GM12872 (cell line): ENCODE data around the gene FGFRL1.

Experiments used
- TF ChIP-seq, protein P1 (sequence below): IDR thresholded peaks from 3 replicates; pipeline ENCODE4 v1.5.1; 2011; ENCODE audit warnings: low read depth, mild to moderate bottlenecking, low read length, moderate library complexity; ENCODE audit not compliant: insufficient read depth

FGFRL1 gene

DNA sequence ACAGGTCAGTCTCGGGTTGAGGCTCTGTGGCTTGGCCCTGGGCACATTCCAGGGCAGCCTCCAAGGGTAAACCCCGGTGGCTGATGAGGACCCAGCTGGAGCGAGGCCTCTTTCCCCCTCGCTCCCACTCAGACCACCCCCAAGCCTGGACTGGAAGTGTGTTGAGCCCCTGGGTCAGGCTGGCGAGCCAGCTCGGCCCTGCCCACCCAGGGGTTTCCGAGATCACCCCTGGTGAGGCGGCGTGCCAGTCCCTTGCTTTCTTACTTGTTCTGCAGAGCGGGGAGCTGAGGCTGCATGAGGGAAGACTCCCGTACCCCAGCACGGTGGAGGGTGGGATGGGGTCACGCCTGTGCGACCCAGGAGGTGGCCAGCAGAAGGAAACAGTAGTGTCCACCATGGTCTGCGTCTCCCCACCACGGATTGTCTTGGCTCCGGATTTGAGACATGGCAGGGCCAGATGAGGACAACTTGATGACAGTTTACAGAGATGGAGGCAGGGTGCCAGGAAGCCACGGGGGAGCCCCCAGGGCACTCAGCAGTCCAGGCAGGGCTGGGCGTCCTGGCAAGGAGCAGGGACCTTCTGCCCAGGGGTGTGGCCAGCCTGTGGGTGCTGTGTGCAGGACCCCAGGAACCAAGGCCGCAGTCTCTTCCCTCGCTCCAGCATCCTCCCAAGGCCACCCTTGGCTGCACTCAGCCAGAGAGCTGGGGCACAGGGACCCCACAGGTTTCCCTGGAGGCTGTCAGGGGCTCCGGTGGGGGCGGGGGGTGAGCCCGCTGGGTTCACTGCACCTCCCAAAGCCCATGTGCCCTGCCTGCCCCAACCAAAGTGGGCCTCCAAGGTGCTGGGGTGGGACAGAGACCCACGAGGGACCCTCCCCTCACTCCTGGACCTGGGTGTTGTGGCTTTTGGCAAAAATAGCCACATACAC is 6.6 kb upstream of the FGFRL1 start:
- TF ChIP-seq, protein P1, sequence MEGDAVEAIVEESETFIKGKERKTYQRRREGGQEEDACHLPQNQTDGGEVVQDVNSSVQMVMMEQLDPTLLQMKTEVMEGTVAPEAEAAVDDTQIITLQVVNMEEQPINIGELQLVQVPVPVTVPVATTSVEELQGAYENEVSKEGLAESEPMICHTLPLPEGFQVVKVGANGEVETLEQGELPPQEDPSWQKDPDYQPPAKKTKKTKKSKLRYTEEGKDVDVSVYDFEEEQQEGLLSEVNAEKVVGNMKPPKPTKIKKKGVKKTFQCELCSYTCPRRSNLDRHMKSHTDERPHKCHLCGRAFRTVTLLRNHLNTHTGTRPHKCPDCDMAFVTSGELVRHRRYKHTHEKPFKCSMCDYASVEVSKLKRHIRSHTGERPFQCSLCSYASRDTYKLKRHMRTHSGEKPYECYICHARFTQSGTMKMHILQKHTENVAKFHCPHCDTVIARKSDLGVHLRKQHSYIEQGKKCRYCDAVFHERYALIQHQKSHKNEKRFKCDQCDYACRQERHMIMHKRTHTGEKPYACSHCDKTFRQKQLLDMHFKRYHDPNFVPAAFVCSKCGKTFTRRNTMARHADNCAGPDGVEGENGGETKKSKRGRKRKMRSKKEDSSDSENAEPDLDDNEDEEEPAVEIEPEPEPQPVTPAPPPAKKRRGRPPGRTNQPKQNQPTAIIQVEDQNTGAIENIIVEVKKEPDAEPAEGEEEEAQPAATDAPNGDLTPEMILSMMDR, result no peak

DNA sequence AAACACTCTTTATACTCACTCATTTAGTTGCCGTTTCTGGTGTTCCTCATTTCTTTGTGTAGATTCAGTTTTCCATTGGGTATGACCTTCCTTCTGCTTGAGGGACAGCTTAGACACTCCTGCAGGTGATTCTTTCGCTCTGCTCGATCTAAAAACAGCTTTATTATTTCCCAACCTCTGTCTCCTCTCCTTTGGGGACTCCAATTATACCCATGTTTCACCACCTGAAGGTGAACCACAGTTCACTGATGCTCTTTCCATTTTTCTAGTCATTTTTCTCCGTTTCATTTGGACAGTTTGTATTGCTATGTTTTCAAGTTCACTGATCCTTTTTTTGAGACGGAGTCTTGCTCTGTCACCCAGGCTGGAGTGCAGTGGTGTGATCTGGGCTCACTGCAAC is 4.6 kb upstream of the FGFRL1 start:
- TF ChIP-seq, protein P1, result no peak

DNA sequence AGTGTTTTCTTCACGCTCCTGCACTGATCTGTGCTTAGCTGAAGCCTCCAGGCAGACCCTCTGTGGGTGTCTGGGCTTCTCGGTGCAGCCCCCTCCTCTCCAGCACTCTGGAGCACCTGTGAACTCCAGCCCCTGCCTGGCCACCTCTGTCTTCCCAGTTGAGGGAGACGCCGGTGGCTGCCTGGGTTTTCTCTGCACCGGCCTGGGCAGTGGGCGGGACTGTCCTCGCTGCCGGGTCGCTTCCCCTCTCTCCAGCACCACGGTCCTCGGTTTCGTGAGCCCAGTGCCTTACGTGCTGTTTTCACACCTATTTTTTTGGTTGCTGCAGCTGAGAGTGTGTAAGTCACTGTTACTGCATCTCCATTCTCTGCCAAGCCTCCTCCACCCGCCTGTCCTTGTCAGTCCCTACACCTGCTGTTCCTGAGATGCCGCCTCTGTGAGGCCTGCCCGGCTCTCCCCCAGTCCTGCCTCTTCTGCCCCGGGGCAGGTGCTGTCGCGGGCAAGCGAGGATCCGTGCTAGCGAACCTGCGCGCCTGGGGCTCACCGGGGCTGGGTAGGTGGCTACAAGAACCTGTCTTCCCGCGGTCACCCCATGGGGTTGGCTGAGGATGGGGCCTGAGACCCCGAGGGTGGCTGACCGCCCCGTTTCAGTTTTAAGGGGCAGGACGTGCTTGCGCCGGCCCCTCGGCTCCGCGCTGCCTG is 2.4 kb upstream of the FGFRL1 start:
- TF ChIP-seq, protein P1, result no peak

DNA sequence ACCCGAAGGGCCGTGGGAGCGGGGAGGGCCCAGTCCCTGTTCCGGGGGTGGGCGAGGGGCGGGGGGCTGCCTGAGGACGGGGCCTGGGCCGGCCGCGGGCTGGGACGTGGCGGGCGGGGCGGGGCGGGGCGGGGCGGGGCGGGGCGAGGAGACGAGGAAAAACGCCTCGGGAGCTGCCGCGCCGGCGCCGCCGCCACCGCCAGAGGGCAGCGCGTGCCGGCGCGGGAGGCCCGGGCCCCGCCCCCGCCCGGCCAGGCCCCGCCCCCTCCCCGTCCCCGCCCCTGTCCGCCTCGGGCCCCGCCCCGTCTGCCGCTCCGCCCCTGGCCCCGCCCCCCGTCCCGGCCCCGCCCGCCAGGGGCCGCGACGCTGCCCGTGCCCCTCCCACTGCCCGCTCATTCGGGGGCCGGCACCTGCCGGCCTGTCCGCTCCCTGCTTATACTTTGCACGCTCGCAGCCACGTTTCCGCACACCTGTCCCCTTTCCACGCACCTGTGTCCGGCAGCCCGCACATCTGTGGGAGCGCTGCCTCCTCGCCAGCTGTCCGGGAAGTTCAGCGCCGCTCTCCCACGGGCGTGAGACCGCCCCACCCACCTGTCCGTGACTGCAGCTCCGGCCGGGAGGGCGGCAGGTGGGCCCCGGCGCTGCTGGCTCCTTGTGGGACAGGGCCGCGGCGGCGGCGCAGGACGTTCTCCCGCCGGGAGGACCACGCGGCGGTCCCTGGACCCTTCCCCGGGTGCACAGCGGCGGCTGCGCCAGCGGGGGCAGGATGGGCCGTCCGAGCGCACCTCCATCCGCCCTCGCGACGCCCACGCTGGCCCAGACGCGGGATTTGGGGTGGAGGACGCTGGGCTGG is 1.7 kb upstream of the FGFRL1 start:
- TF ChIP-seq, protein P1, result no peak

DNA sequence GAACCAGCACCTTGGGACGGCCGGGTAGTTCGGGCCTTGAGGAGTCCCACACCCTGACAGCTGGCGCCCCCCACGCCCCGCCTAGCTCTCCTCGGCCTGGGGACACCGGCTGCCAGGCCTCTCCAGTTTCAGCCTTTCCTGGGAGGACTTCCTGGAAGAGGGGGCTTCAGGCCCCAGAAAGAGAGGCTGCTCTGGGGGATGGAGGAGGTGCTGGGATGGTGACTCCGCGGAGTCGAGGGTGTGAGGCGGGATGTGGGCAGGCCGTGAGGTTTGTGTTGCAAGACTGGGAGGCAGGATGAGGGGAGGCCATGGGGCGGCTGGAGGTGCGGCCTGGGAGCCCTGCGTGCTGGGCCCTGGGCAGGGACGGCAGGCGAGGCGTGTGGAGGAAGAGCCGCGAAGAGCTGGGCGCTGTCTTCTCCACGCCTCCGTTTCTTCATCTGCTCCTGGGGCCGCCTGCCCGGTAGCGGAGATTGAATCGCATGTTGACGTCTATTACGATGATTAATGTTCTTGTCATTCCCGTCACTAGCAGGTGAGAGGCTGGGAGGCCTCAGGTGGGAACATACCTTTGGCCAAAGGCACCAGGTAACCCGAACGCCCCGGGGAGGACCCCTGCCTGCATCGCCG is 918 bp upstream of the FGFRL1 start:
- TF ChIP-seq, protein P1, result no peak

DNA sequence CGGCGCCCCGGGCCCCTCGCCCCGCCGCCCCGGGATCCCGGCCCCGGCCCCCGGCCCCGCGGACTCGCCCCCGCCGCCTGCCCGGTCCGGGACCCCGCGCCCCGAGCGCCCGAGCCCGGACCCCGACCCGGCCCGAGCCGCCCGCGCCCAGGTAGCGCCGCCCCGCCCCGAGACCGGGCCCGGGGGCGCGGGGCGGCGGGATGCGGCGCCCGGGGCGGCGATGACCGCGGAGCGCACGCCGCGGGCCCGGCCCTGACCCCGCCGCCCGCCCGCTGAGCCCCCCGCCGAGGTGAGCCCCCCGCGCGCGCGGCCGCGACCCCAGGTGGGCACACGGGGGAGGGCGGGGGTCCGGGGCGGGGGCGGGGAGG is 224 bp downstream of the FGFRL1 start:
- TF ChIP-seq, protein P1, result no peak
